Vagina (tissue), 2 donors: ENCODE measurements around the gene KCTD1. TPM values are rescaled to one million over a fixed set of nuclear protein-coding genes. Genes with fewer than 3 reads are reported as not detected.

Experiments
- DNase-seq, 2 donors: peaks; one replicate each; pipeline ENCODE4 v3.0.0-alpha.2; 2017; ENCODE audit errors: extremely low spot score in 2 of 2
- H3K27ac ChIP-seq: fragments of 200-600 bp; sonication (generic); one replicate; pipeline ENCODE4 v1.5.1; 2019
- H3K27me3 ChIP-seq: fragments of 200-600 bp; sonication (generic); one replicate; pipeline ENCODE4 v1.5.1; 2019
- H3K36me3 ChIP-seq, 2 donors: fragments of 200-600 bp; sonication (generic); one replicate each; pipeline ENCODE4 v1.5.1; 2017 to 2019
- H3K4me1 ChIP-seq: fragments of 200-600 bp; sonication (generic); one replicate; pipeline ENCODE4 v1.5.1; 2019
- H3K4me3 ChIP-seq, 2 donors: fragments of 200-600 bp; sonication (generic); 1 replicate in 1 of 2; 2 replicates in 1 of 2; pipeline ENCODE4 v1.5.1; 2016 to 2019
- H3K9me3 ChIP-seq: fragments of 200-600 bp; sonication (generic); one replicate; pipeline ENCODE4 v1.5.1; 2019
- CTCF ChIP-seq, 3 experiments: fragments of 450-650 bp in 2 of 3; fragments of 200-600 bp in 1 of 3; sonication (generic) in 1 of 3; IDR thresholded peaks; one replicate each; pipeline ENCODE4 v1.5.1; 2017 to 2019; ENCODE audit warnings: antibody characterized with exemption in 3 of 3, mild to moderate bottlenecking in 2 of 3, moderate library complexity in 2 of 3
- POLR2A ChIP-seq, 2 donors: fragments of 450-650 bp; IDR thresholded peaks; one replicate each; pipeline ENCODE4 v1.6.1; 2017; ENCODE audit warnings: antibody characterized with exemption in 2 of 2, mild to moderate bottlenecking in 2 of 2, moderate library complexity in 2 of 2
- POLR2AphosphoS5 ChIP-seq, 2 donors: sonication (generic); formaldehyde crosslinking; IDR thresholded peaks; one replicate each; pipeline ENCODE4 v1.9.0; 2017; ENCODE audit warnings: antibody characterized with exemption in 2 of 2, mild to moderate bottlenecking in 2 of 2, low read depth in 1 of 2; ENCODE audit not compliant: insufficient read depth in 1 of 2
- intact Hi-C: fragments of 100-400 bp; cut with DNase I; formaldehyde crosslinking; loops from one replicate; pipeline ENCODE4 v1.15.1; 2023
- total RNA-seq: library from RNA; depleted of rRNA; stranded (reverse); fragments of >200 nt; gene quantifications from one replicate; pipeline ENCODE4 v1.2.3, GENCODE V29; 2016

KCTD1 gene
- total RNA-seq, 1 donor from 2014 or later: 46.9 TPM

- H3K4me1 ChIP-seq: peaks cover 66% of the 10 kb centered on the region
- no peaks in the 10 kb centered on the region for H3K36me3 ChIP-seq
- no peaks in the 10 kb centered on the region for H3K9me3 ChIP-seq
- no peak for TF ChIP-seq POLR2A (IDR thresholded peaks at IDR 0.05)
- TF ChIP-seq POLR2AphosphoS5 (IDR thresholded peaks at IDR 0.05; ENCODE audit: insufficient read depth in 1 of 2, low read depth in 1 of 2): no peak
- TF ChIP-seq CTCF (IDR thresholded peaks at IDR 0.05): no peak
- H3K27ac ChIP-seq: no peak overlapping the region
- no peak for DNase-seq
- H3K27me3 ChIP-seq: no peaks in the 10 kb centered on the region
- peak overlapping the region in 1 of 2 donors; percentile 77 for H3K4me3 ChIP-seq
- intact Hi-C loops: loop anchor here (5.0 kb wide), 1 partner anchor 112 kb away; no protein-coding TSS in a partner anchor
These were observed 2.8 kb downstream of the KCTD1 start for GRCh38 chr18:26545335-26546123.

GRCh38 chr18:26544451-26544850 lies 3.9 kb downstream of the KCTD1 start:
- no peak overlapping the region for H3K4me3 ChIP-seq
- intact Hi-C loops: no loop called here
- no peak overlapping the region for H3K27ac ChIP-seq
- no peak for DNase-seq
- peaks cover 68% of the 10 kb centered on the region for H3K4me1 ChIP-seq
- no peaks in the 10 kb centered on the region for H3K9me3 ChIP-seq
- no peaks in the 10 kb centered on the region for H3K27me3 ChIP-seq
- no peaks in the 10 kb centered on the region for H3K36me3 ChIP-seq
- TF ChIP-seq POLR2AphosphoS5 (IDR thresholded peaks at IDR 0.05; ENCODE audit: insufficient read depth in 1 of 2, low read depth in 1 of 2) (no peak), POLR2A (IDR thresholded peaks at IDR 0.05) (no peak), CTCF (IDR thresholded peaks at IDR 0.05) (no peak)

GRCh38 chr18:26543373-26543772 lies 5.0 kb downstream of the KCTD1 start:
- no peak overlapping the region for H3K27ac ChIP-seq
- no peak for DNase-seq
- TF ChIP-seq CTCF (IDR thresholded peaks at IDR 0.05) (no peak), POLR2A (IDR thresholded peaks at IDR 0.05) (no peak), POLR2AphosphoS5 (IDR thresholded peaks at IDR 0.05; ENCODE audit: insufficient read depth in 1 of 2, low read depth in 1 of 2) (no peak)
- H3K9me3 ChIP-seq: no peaks in the 10 kb centered on the region
- intact Hi-C loops: no loop called here
- H3K4me3 ChIP-seq: no peak overlapping the region
- H3K36me3 ChIP-seq: no peaks in the 10 kb centered on the region
- no peaks in the 10 kb centered on the region for H3K27me3 ChIP-seq
- H3K4me1 ChIP-seq: peaks cover 68% of the 10 kb centered on the region

GRCh38 chr18:26540043-26540628 lies 8.2 kb downstream of the KCTD1 start:
- peak overlapping the region; percentile 22 for H3K27ac ChIP-seq
- DNase-seq: no peak
- H3K27me3 ChIP-seq: no peaks in the 10 kb centered on the region
- H3K36me3 ChIP-seq: no peaks in the 10 kb centered on the region
- peak in 1 of 2 donors; percentile 65 for TF ChIP-seq POLR2AphosphoS5 (IDR thresholded peaks at IDR 0.05; ENCODE audit: insufficient read depth in 1 of 2, low read depth in 1 of 2)
- no peak for TF ChIP-seq CTCF (IDR thresholded peaks at IDR 0.05)
- H3K4me1 ChIP-seq: peaks cover 52% of the 10 kb centered on the region
- H3K4me3 ChIP-seq: no peak overlapping the region
- intact Hi-C loops: no loop called here
- H3K9me3 ChIP-seq: no peaks in the 10 kb centered on the region

GRCh38 chr18:26538524-26538923 lies 9.8 kb downstream of the KCTD1 start:
- TF ChIP-seq CTCF (IDR thresholded peaks at IDR 0.05): no peak
- TF ChIP-seq POLR2A (IDR thresholded peaks at IDR 0.05): no peak
- no peak for TF ChIP-seq POLR2AphosphoS5 (IDR thresholded peaks at IDR 0.05; ENCODE audit: insufficient read depth in 1 of 2, low read depth in 1 of 2)
- Histone ChIP-seq H3K9me3 (no peaks in the 10 kb centered on the region), H3K4me3 (no peak overlapping the region), H3K27me3 (no peaks in the 10 kb centered on the region), H3K27ac (no peak overlapping the region), H3K4me1 (peaks cover 36% of the 10 kb centered on the region), H3K36me3 (no peaks in the 10 kb centered on the region)
- intact Hi-C loops: no loop called here
- DNase-seq: no peak
